DMS114 treated with DMSO at 0.1 percent for 48 hours (cell line): ENCODE results near the gene MESD.
"Not testable (repeated sequence)": the region's sequence is repeated elsewhere in the genome, so short reads cannot be mapped to it uniquely, and the experiment has no call there.

Experiments used
- DNase-seq: peaks from one replicate; lab custom pipeline; 2025; ENCODE audit not compliant: unreplicated experiment; lab: John Stamatoyannopoulos, UW

The MESD gene

DNA sequence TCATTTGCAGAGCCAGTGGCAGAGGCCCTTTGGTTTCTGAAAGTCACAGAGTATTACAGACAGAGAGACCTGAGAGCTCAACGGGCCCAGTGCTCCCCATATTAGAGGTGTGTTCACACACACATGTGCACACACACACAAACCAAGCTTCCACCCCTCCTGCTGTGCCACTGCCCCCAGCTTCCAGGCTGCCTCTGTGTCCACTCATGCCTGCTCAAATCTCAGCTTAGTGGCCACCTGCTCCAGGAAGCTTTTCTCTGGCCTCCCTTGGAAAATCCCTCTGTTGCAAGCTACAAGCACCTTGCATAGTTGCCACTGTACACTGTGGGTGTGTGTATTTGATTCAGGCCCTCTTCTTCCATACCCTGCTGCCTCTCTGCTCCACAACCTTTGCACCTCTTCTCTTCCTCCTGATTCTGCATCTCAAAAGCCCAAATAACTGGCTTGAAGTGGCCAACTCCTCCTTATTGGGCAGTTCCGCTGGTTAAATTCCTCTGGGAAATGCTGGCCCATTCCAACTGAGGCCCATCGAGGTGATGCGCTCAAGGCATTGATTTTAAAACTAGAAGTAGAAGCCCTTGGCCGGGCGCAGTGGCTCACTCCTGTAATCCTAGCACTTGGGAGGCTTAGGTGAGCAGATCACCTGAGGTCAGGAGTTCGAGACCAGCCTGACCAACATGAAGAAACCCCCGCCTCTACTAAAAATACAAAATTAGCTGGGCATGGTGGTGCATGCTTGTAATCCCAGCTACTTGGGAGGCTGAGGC is 23.0 kb downstream of the MESD start:
- DNase-seq = no peak

DNA sequence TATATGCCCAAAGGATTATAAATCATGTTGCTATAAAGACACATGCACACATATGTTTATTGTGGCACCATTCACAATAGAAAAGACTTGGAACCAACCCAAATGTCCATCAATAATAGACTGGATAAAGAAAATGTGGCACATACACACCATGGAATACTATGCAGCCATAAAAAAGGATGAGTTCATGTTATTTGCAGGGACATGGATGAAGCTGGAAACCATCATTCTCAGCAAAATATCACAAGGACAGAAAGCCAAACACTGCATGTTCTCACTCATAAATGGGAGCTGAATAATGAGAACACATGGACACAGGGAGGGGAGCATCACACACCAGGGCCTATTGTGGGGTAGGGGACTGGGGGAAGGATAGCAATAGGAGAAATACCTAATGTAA is 24.2 kb downstream of the MESD start:
- DNase-seq = not testable (repeated sequence)

DNA sequence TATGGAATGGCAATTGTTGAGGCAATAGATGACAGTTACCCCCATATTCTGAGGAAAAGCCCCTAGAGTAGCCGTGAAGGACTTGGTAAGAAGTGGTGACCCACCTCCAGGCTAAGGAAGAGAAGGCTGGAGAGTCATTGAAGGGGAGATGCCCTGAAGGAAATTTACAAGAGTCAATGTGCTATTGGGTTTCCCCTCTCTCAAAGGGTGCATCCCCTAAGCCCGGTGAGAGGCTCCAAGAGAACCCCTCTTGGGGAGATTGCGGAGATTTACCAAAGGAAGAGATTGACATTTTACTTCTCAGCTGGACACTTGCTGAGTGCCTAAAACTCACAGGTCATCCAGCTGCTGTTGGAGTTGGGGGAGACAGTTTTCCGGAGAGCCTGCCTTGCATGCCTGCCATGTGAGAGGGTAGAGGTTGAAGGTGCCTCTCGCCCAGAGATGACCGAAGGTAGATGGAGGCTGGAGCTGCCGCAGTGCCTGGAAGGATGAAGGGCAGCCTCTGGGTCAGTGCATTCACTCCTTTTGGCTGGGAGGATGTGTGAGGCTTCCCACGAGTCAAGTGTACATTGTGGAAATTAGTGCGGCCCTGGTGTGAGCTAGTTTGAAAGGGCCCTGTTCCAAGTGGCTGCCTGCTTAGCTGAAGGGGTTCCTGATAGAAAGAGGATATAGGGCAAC is 30.7 kb downstream of the MESD start:
- no peak for DNase-seq

DNA sequence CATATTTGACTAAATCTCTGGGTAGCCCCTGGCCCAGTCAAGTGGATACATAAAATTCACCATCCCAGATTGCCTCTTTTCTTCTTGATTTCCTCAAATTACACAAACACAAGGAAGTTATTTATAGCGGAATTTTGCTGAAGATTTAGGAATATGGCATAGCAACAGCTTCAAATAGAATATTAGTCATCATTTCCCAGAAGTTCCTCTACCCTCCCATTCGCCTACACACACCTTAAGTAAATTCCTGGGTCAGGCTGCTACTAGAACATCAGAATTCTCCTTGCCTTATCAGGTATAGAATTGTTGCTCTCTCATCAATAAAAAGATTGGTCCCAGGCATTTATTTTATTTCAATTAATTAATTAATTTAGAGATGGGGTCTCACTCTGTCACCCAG is 31.6 kb downstream of the MESD start:
- no peak for DNase-seq

DNA sequence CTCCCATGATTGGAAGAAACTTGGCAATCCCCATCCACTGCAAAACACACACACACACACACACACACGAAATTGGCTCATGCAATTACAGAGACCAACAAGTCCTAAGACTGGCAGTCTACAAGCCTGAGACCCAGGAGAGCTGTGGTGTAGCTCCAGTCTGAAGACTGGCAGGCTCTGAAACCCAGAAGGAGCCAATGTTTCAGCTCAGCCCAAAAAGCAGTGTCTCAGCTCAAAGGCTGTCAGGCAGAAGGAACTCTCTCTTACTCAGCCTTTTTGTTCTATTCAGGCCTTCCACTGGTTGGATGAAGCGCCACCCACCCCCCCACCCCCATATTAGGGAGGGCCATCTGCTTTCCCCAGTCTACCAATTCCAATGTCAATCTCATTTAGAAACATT is 32.1 kb downstream of the MESD start:
- DNase-seq = no peak

DNA sequence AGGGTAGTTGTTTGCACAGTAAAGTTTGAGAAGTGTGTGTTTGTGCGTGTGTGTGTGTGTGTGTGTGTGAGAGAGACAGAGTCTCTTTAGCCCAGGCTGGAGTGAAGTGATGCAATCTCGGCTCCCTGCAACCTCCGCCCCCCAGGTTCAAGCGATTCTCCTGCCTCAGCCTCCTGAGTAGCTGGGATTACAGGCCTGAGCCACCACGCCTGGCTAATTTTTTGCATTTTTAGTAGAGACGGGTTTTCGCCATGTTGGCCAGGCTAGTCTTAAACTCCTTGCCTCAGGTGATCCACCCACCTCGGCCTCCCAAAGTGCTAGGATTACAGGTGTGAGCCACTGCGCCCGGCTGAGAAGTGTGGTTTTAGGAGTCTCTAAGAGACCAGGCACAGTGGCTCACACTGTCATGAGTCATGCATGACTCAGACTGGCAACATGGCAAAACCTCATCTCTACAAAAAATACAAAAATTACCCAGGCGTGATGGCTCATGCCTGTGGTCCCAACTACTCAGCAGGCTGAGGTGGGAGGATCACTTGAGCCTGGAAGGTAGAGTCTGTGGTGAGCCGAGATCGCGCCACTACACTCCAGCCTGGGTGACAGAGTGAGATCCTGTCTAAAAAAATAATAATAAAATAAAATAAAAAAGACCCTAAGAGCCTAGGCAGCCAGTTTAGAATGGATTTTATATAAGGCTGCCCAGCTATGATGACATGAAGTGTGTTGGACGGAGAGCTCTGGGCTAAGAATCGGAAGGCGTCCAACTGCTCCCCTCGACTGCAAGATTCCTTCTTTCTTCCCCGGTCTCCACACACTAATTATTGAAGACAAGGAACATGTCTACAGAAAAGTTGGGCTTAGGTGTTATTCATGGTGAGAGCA is 33.8 kb downstream of the MESD start:
- not testable (repeated sequence) for DNase-seq

DNA sequence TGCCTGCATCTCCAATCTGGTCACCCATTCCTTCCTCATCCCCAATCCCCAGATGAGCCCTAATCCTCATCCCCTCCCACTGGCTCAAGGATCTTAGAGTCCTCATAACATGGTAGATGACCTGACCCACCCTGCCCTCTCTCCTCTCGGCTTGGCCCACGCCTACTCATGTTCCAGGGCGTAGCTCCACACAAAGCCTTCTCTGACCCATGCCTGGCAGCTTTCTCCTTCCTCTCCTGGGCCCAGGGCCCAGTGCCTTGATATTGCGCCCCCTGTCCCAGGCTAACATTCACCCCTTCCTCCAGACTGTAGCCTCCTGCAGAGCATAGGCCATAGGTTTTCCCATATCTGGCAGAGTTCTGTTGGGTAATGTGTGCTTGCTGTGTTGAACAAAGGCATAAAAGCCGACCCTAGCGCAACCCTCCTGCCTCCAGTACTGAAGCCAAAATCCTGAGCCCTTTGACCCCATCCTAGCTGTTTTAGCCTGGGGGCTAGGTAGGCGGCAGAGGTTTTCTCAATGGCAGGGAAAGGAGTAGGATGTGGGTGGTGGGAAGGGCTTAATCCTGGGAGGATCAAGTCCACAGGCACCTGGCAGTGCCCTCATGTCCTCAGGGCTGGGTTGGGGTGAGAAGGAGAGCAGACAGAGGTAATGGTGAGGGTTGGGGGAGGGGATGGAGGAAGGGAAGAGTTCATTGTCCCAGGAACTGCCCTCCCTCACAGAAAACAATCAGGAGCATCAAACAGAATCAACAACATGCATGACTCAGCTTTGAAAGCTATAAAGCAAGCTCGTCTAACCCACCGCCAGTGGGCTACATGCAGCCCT is 35.5 kb downstream of the MESD start:
- DNase-seq = no peak

- no peak for DNase-seq
Observed at GRCh38 chr15:80953001-80953952, 36.3 kb downstream of the MESD start.

- DNase-seq = no peak
Observed at GRCh38 chr15:80951941-80952340, 37.7 kb downstream of the MESD start.

DNA sequence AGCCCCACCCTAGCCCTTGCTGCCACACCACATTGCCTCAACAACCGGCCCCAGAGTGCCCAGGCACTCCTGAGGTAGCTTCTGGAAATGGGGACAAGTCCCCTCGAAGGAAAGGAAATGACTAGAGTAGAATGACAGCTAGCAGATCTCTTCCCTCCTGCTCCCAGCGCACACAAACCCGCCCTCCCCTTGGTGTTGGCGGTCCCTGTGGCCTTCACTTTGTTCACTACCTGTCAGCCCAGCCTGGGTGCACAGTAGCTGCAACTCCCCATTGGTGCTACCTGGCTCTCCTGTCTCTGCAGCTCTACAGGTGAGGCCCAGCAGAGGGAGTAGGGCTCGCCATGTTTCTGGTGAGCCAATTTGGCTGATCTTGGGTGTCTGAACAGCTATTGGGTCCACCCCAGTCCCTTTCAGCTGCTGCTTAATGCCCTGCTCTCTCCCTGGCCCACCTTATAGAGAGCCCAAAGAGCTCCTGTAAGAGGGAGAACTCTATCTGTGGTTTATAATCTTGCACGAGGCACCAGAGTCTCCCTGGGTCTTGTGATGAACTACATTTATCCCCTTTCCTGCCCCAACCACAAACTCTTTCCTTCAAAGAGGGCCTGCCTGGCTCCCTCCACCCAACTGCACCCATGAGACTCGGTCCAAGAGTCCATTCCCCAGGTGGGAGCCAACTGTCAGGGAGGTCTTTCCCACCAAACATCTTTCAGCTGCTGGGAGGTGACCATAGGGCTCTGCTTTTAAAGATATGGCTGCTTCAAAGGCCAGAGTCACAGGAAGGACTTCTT is 39.1 kb downstream of the MESD start:
- no peak for DNase-seq

DNA sequence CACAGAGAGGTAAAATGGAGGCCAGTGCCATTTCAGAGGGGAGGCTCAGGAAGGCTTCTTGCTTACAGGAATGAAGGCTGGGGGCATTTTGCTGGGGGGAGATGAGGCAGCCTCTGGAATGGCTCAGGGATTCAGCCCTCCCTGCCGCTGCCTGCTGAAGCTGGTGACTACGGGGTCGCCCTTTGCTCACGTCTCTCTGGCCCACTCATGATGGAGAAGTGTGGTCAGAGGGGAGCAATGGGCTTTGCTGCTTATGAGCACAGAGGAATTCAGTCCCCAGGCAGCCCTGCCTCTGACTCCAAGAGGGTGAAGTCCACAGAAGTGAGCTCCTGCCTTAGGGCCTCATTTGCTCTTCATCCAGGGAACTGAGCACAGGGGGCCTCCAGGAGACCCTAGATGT is 39.9 kb downstream of the MESD start:
- DNase-seq = no peak

DNA sequence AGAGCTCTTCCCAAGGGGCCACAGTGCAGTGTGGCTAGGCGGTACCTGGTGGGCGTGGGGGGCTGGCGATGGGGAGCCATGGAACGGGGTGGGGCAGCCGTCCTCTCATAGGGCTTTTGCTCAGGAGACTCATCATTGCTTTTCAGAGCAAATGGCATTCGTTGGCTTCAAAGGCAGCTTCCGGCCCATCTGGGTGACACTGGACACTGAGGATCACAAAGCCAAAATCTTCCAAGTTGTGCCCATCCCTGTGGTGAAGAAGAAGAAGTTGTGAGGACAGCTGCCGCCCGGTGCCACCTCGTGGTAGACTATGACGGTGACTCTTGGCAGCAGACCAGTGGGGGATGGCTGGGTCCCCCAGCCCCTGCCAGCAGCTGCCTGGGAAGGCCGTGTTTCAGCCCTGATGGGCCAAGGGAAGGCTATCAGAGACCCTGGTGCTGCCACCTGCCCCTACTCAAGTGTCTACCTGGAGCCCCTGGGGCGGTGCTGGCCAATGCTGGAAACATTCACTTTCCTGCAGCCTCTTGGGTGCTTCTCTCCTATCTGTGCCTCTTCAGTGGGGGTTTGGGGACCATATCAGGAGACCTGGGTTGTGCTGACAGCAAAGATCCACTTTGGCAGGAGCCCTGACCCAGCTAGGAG is 40.8 kb downstream of the MESD start:
- no peak for DNase-seq

GRCh38 chr15:80946576-80946975 is 43.0 kb downstream of the MESD start:
- no peak for DNase-seq

- DNase-seq = no peak
Observed at GRCh38 chr15:80945605-80946004, 44.0 kb downstream of the MESD start.

DNA sequence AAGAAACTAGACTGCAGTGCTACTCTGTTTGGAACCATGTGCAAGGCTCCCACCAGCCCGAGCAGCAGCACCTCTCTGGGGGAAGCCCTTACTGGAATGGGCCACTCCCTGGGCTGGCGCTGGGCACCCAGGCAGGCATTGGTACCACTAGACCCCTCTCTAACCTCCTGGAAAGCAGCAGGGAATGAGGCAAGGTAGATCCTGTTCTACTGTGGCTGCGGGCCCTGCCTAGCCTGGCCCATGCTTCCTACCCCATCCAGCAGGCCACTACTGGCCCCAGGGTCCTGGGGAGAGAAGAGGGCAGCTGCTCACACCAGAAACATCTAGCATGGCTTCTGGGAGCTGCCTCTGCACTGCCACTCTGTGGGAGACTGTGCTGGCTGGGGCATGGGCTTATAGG is 44.8 kb downstream of the MESD start:
- no peak for DNase-seq

DNA sequence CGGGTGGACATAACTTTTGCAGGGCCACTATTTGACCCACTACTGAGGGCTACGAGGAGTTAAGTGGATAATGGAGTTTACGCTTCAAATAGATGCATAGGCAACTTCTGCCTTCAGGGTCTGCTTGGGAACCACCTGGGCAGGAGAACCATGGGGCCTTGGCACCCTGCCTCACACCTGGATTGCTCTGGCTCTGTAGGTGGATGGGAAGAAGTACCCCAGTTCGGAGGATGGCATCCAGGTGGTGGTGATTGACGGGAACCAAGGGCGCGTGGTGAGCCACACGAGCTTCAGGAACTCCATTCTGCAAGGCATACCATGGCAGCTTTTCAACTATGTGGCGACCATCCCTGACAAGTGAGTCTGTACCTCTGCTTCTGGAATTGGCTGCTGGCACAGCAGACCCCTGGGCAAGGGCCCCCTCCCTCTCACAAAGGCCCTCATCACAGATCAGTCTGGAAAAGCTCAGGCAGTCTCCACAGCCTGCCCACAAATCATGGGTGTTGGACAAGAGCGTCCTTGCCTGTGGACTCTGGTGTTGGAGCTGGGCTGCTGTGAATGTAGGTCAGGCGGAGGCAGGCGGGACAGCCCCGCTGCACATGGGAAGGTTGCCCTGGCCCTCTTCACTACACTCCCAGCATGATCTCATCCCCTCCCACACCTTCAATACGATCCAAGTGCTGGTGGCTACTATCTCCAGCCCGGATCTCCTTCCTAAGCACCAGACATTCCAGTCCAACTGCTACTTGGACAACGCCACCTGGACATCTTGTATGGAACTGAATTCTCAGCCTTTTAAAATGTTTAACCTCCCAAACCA is 46.7 kb downstream of the MESD start:
- no peak for DNase-seq

DNA sequence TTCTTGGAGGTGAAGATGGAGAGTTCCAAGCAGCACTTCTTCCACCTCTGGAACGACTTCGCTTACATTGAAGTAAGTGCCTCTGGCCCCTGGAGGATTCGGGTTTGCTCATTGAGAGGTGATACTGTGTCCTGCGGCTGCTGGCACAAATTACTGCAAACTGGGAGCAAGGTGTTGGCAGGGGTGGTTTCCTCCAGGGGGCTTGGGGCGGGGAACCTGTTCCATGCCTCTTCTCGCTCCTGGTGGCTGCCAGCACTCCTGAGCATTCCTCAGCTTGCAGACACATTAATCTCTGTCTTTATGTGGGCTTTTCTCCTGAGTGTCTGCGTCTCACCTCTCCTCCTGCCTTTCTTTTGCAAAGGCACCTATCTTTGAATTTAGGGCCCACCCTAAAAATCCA is 47.4 kb downstream of the MESD start:
- no peak for DNase-seq

DNA sequence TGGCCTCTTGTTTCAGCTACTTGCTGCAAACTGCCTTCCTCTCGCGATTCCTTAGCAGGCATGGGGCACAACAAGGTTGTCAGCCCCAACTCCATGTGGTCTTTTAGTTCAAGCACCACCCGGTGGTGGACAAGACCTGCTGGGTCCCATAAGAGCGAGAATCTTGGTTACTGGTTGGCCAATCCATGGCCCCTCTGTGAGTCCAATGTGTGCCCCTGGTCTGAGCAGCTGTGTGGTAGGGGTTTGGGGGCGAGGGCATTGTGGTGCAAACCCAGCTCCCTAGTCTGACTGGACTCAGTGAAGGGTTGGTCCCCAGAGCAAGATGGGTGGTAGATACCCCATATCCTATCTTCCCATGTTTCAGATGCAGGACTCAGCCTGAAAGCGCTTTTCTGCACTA is 48.8 kb downstream of the MESD start:
- no peak for DNase-seq
